IPS-15b (cell line): Measurements from ENCODE around the gene GEMIN8.

Experiments
- H3K27me3 ChIP-seq: one replicate; pipeline ENCODE4 v1.6.1; 2013; ENCODE audit warnings: low read length; ENCODE audit not compliant: control insufficient read depth, insufficient read depth
- H3K36me3 ChIP-seq: one replicate; pipeline ENCODE4 v1.6.1; 2013; ENCODE audit warnings: low read length; ENCODE audit not compliant: control insufficient read depth, insufficient read depth
- H3K4me1 ChIP-seq: one replicate; pipeline ENCODE4 v1.6.1; 2013; ENCODE audit warnings: mild to moderate bottlenecking, low read length; ENCODE audit not compliant: control insufficient read depth, insufficient read depth
- H3K4me3 ChIP-seq: one replicate; pipeline ENCODE4 v1.5.1; 2013; ENCODE audit warnings: low read depth, low read length
- H3K9ac ChIP-seq: one replicate; pipeline ENCODE4 v1.6.1; 2013; ENCODE audit warnings: low read depth, mild to moderate bottlenecking, low read length
- H3K9me3 ChIP-seq: one replicate; pipeline ENCODE4 v1.6.1; 2013; ENCODE audit warnings: mild to moderate bottlenecking, low read length; ENCODE audit not compliant: control insufficient read depth, insufficient read depth

GEMIN8 gene

GRCh38 chrX:13968198-13968597 is 61.5 kb downstream of the GEMIN8 start:
- Histone ChIP-seq H3K4me1 (peaks cover 8% of the 10 kb centered on the region), H3K9me3 (no peaks in the 10 kb centered on the region), H3K27me3 (no peaks in the 10 kb centered on the region), H3K36me3 (no peaks in the 10 kb centered on the region), H3K9ac (no peak overlapping the region), H3K4me3 (no peak overlapping the region)

GRCh38 chrX:13967636-13968035 is 62.1 kb downstream of the GEMIN8 start:
- peaks cover 8% of the 10 kb centered on the region for H3K4me1 ChIP-seq
- no peaks in the 10 kb centered on the region for H3K9me3 ChIP-seq
- H3K36me3 ChIP-seq = no peaks in the 10 kb centered on the region
- H3K9ac ChIP-seq = no peak overlapping the region
- H3K4me3 ChIP-seq = no peak overlapping the region
- H3K27me3 ChIP-seq = no peaks in the 10 kb centered on the region

GRCh38 chrX:13966793-13967125 is 62.9 kb downstream of the GEMIN8 start:
- H3K27me3 ChIP-seq = no peaks in the 10 kb centered on the region
- H3K9me3 ChIP-seq = no peaks in the 10 kb centered on the region
- no peak overlapping the region for H3K9ac ChIP-seq

GRCh38 chrX:13966071-13966792 is 63.5 kb downstream of the GEMIN8 start:
- Histone ChIP-seq H3K36me3 (no peaks in the 10 kb centered on the region), H3K9me3 (no peaks in the 10 kb centered on the region)

More at GRCh38 chrX:13966793-13967125, 62.9 kb downstream of the GEMIN8 start:
- H3K4me3 ChIP-seq = no peak overlapping the region
- H3K36me3 ChIP-seq = no peaks in the 10 kb centered on the region
- peaks cover 8% of the 10 kb centered on the region for H3K4me1 ChIP-seq

GRCh38 chrX:13965531-13965930 is 64.2 kb downstream of the GEMIN8 start:
- H3K4me3 ChIP-seq = no peak overlapping the region
- peaks cover 8% of the 10 kb centered on the region for H3K4me1 ChIP-seq
- H3K27me3 ChIP-seq = no peaks in the 10 kb centered on the region
- H3K9ac ChIP-seq = no peak overlapping the region
- H3K9me3 ChIP-seq = no peaks in the 10 kb centered on the region
- no peaks in the 10 kb centered on the region for H3K36me3 ChIP-seq

More at GRCh38 chrX:13966071-13966792, 63.5 kb downstream of the GEMIN8 start:
- H3K9ac ChIP-seq = no peak overlapping the region
- H3K4me1 ChIP-seq = peaks cover 8% of the 10 kb centered on the region
- no peak overlapping the region for H3K4me3 ChIP-seq
- no peaks in the 10 kb centered on the region for H3K27me3 ChIP-seq

GRCh38 chrX:13956998-13957397 is 72.7 kb downstream of the GEMIN8 start:
- Histone ChIP-seq H3K9ac (no peak overlapping the region), H3K27me3 (no peaks in the 10 kb centered on the region), H3K4me1 (peaks cover 2% of the 10 kb centered on the region), H3K9me3 (no peaks in the 10 kb centered on the region), H3K4me3 (no peak overlapping the region), H3K36me3 (no peaks in the 10 kb centered on the region)
